GM18505 (cell line): ENCODE measurements around the gene UBR2.
"Not testable (repeated sequence)": the region's sequence is repeated elsewhere in the genome, so short reads cannot be mapped to it uniquely, and the experiment has no call there.

Experiments
- ATAC-seq: cut with Tn5 transposase; IDR thresholded peaks from one replicate; pipeline ENCODE4 v1.9.1; 2021; ENCODE audit not compliant: unreplicated experiment
- POLR2A ChIP-seq: IDR thresholded peaks from 4 replicates; pipeline ENCODE4 v1.6.1; 2011; ENCODE audit warnings: borderline replicate concordance; ENCODE audit not compliant: insufficient read depth, insufficient read length; ENCODE audit errors: extremely low read depth

UBR2 gene

GRCh38 chr6:42661540-42662153 is 97.8 kb downstream of the UBR2 start:
- ATAC-seq = no peak
- TF ChIP-seq POLR2A = no peak

- TF ChIP-seq POLR2A = no peak
- no peak for ATAC-seq
These were observed 100.9 kb downstream of the UBR2 start for GRCh38 chr6:42664718-42665117.

- ATAC-seq = not testable (repeated sequence)
These were observed 110.5 kb downstream of the UBR2 start for GRCh38 chr6:42674368-42674767.

- ATAC-seq = no peak
- TF ChIP-seq POLR2A = no peak
These were observed 111.0 kb downstream of the UBR2 start for GRCh38 chr6:42674780-42675179.

- no peak for ATAC-seq
- TF ChIP-seq POLR2A = no peak
These were observed 115.5 kb downstream of the UBR2 start for GRCh38 chr6:42679358-42679757.

GRCh38 chr6:42688281-42688680 is 124.5 kb downstream of the UBR2 start:
- no peak for TF ChIP-seq POLR2A
- no peak for ATAC-seq

GRCh38 chr6:42689371-42689770 is 125.5 kb downstream of the UBR2 start:
- ATAC-seq = no peak
- TF ChIP-seq POLR2A = no peak

- ATAC-seq = no peak
- no peak for TF ChIP-seq POLR2A
These were observed 126.4 kb downstream of the UBR2 start for GRCh38 chr6:42690151-42690702.

- no peak for TF ChIP-seq POLR2A
- ATAC-seq = no peak
These were observed 127.0 kb downstream of the UBR2 start for GRCh38 chr6:42690872-42691271.

GRCh38 chr6:42692137-42692911 is 128.5 kb downstream of the UBR2 start:
- no peak for TF ChIP-seq POLR2A
- no peak for ATAC-seq

GRCh38 chr6:42693725-42694323 is 130.0 kb downstream of the UBR2 start:
- no peak for ATAC-seq
- no peak for TF ChIP-seq POLR2A

GRCh38 chr6:42694586-42694985 is 130.8 kb downstream of the UBR2 start:
- ATAC-seq = no peak
- TF ChIP-seq POLR2A = no peak

GRCh38 chr6:42696526-42697267 is 132.9 kb downstream of the UBR2 start:
- TF ChIP-seq POLR2A = no peak
- no peak for ATAC-seq
